Spleen (tissue), 7 donors: ENCODE results near the gene CCDC171.

Experiments
- CTCF ChIP-seq, 11 experiments: fragments of 200-600 bp in 7 of 11; fragments of 450-650 bp in 4 of 11; sonication (generic) in 4 of 11; IDR thresholded peaks in 8 of 11; conservative IDR thresholded peaks in 3 of 11; 1 replicate in 7 of 11; 2 replicates in 4 of 11; pipeline versions ENCODE4 v1.4.0 to v1.8.0; 2016 to 2021; ENCODE audit warnings: antibody characterized with exemption in 11 of 11, inconsistent platforms in 4 of 11, mild to moderate bottlenecking in 1 of 11
- POLR2A ChIP-seq, 3 donors: fragments of 450-650 bp; IDR thresholded peaks; one replicate each; pipeline ENCODE4 v1.5.1; 2017; ENCODE audit warnings: antibody characterized with exemption in 3 of 3, mild to moderate bottlenecking in 1 of 3
- POLR2AphosphoS5 ChIP-seq, 3 donors: sonication (generic); formaldehyde crosslinking; IDR thresholded peaks; one replicate each; pipeline ENCODE4 v1.5.1; 2017; ENCODE audit warnings: antibody characterized with exemption in 3 of 3
- donor health status: DM: no; HTN: no; CAD: no; lungs with moderate emphysema.
- donor health status: DM: no; HTN: no; CAD: no.
- donor health status: DM: no; HTN: no; CAD: no.

- TF ChIP-seq CTCF (IDR thresholded peaks at IDR 0.05 in 8 of 11, conservative IDR thresholded peaks at IDR 0.05 in 3 of 11) (no peak), POLR2AphosphoS5 (IDR thresholded peaks at IDR 0.05) (no peak), POLR2A (IDR thresholded peaks at IDR 0.05) (no peak)
These were observed 451.8 kb downstream of the CCDC171 start for GRCh38 chr9:16004613-16005012.
